ENCODE measurements around the gene STH.

DNA sequence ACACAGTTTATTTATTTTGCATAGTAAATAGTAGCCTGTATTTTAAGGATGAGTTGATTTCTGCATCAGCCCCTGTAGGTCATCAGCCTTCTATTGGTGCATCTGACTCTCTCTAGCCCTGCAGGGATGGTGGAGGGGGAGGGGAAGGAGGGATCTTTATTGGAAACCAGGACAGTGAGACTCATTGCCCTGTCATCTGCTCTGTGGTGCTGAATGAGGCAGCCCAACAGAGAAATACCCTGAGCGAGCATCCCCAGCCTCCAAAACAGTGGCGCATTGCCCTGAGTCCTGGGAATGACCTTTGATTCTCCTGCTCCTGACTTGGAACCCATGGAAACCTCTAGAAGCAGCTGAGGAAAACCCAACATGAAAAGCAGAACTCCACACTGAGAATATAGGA, 45.5 kb upstream of the STH start:
- TF ChIP-seq, protein P1, sequence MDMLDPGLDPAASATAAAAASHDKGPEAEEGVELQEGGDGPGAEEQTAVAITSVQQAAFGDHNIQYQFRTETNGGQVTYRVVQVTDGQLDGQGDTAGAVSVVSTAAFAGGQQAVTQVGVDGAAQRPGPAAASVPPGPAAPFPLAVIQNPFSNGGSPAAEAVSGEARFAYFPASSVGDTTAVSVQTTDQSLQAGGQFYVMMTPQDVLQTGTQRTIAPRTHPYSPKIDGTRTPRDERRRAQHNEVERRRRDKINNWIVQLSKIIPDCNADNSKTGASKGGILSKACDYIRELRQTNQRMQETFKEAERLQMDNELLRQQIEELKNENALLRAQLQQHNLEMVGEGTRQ (IDR thresholded peaks at IDR 0.05; ENCODE audit: low read depth, low read length) = no peak
- no peak for TF ChIP-seq MXI1 (IDR thresholded peaks at IDR 0.05; ENCODE audit: borderline replicate concordance, low read depth, low read length)
- TF ChIP-seq, protein P2, sequence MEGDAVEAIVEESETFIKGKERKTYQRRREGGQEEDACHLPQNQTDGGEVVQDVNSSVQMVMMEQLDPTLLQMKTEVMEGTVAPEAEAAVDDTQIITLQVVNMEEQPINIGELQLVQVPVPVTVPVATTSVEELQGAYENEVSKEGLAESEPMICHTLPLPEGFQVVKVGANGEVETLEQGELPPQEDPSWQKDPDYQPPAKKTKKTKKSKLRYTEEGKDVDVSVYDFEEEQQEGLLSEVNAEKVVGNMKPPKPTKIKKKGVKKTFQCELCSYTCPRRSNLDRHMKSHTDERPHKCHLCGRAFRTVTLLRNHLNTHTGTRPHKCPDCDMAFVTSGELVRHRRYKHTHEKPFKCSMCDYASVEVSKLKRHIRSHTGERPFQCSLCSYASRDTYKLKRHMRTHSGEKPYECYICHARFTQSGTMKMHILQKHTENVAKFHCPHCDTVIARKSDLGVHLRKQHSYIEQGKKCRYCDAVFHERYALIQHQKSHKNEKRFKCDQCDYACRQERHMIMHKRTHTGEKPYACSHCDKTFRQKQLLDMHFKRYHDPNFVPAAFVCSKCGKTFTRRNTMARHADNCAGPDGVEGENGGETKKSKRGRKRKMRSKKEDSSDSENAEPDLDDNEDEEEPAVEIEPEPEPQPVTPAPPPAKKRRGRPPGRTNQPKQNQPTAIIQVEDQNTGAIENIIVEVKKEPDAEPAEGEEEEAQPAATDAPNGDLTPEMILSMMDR (conservative IDR thresholded peaks at IDR 0.05; ENCODE audit: low read depth, low read length) = no peak
- no peak for TF ChIP-seq RAD21 (IDR thresholded peaks at IDR 0.05; ENCODE audit: low read length)
- no peak for TF ChIP-seq FOS (IDR thresholded peaks at IDR 0.05; ENCODE audit: low read depth, low read length)
- TF ChIP-seq RFX5 (IDR thresholded peaks at IDR 0.05; ENCODE audit: low read depth, low read length) = no peak
- TF ChIP-seq RCOR1 (IDR thresholded peaks at IDR 0.05; ENCODE audit: insufficient replicate concordance, low read length) = no peak

Measured in IMR-90 (cell line).